Globus pallidus (tissue), 1 donor: Measurements from ENCODE around the gene FCN3.

ENCODE experiments used
- DNase-seq: peaks from one replicate; pipeline ENCODE4 v3.0.0-alpha.2; 2015; ENCODE audit warnings: low spot score

Gene FCN3

DNA sequence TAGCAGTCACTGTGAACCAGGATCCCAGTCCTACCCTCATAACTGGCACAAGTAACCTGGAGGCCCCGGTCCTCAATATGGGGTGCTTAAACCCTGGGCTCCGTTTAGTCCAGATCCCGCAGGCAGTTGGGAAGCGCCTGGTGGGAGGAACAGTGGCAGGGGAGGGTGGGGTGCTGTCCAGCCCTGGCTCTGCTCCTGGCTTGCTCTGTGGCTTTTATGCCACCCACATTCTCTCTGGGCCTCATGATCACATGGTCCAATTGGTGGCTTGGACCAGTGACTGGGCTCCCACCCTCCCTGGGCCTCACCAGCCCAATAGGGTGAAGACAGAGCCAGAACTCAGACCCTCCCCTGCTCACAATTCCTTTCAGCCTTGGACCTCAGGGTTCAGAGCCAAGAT is 5.6 kb upstream of the FCN3 start:
- no peak for DNase-seq

DNA sequence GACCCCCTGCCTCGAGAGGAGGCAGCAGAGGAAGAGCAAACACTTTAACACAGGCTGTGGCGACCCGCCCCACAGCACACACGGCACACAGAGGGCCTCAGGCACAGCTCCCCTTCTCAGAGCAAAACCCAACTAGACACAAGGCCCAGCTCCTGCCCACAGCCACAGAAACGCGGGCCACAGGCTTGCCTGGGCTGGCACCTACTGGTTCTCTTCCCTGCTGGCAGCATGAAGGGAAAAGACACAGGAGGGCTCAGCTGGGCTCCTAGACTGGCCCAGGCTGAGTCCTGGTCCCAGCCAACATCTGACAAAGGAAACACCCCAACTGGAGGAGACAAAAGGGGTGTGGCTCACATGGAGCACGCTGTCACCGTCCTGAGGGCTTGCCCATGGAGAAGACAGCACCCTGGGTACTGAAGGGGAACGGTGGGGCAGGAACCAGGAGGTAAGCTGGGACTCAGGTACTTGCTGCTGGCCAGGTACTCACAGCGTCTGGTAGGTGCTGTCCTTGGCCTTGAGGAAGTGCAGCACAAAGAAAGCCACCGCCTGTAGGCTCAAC is 5.0 kb upstream of the FCN3 start:
- DNase-seq: no peak

DNA sequence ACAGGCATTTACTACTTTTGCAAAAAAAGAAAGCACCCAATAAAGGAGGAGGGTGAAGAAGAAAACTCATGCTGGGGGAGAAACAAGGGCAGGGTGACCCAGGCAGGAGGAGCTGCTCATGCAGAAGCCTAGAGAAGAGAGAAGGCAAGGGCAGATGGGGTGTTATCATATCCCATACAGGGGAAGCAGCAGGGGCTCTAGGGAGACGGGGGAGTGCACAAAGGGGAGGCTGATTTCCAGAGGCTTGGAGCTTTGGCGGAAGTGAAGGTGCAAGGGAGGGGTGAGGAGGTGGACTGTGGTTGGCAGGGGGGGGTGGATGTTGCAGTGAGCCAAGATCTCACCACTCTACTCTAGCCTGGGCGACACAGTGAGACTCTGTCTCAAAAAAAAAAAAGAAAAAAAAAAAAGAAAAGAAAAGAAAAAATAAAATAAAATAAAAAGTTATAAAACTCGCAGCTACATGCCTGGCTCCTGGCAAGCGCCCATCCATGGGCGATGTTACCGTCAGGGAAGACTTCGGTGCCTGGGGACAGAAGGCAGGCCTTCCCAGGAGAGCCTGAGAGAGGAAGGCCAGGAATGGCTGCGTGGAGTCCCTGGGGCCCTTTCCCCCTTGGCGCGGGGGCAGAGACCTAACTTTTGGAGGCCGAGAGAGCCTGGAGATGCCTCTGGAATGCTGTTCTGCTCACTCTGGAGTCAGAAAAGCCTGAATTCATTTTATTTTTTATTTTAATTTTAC is 3.3 kb upstream of the FCN3 start:
- no peak for DNase-seq

DNA sequence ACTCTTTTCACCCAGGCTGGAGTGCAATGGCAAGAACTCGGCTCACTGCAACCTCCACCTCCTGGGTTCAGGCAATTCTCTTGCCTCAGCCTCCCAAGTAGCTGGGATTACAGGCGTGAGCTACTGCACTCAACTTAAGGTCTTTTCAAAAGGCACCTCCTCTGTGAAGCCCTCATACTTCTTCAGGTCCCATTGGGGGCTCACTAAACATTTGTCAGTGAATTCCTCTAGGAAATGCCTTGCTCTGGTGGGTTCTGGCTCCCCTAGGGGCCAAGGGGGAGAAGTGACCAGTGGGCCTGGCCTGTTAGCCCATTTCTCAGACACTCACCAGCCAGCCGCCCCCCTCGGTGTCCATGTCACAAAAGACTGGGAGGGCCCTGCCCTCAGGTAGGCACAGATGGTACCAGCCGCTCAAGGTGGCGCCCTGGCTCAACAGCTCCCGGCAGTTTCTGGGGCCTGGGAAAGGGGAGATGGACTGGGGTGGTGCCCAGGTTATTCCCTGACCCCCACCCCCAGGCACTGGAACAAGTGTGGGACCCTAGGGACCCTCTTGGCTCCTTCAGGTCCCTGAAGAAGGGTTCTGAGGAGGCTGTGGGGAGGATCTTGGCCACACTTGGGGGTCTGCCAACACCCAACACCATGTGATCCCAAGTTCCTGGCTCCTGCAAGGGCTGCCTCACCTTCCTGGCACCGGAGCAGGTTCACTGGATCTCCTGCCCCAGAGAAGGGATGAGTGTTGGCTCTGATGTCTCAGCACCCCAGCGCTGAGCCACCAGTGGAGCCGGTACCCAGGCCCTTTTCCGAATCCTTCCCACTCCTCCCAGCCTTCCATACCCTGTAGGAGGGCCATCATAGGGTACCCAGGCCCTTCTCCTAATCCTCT is 1.6 kb downstream of the FCN3 start:
- DNase-seq: no peak

DNA sequence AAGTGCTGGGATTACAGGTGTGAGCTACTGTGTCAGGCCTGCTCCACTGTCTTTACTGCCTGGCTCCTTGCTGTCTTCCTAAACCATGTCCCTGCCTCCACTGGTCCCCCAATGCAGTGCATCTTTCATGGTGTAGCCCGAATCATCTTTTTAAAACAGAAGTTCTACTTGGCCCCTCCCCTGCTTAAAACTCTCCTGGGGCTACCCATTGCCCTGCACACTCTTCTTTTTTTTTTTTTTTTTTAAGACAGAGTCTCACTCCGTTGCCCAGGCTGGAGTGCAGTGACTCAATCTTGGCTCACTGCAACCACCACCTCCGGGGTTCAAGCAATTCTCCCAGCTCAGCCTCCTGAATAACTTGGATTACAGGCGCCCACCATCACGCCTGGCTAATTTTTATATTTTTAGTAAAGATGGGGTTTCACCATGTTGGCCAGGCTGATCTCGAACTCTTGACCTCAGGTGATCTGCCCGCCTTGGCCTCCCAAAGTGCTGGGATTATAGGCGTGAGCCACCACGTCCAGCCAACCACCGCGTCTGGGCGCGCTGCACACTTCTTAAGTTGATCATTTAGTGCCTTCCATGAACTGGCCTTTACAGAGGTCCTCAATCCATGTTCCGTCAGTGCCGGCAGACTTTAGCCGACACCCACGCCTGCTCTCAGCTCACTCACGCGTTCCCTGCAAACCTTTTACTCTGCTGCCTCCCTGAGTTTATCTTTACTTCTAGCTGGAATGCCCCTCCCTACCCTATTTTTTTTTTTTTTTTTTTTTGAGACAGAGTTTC is 2.4 kb downstream of the FCN3 start:
- no peak for DNase-seq

DNA sequence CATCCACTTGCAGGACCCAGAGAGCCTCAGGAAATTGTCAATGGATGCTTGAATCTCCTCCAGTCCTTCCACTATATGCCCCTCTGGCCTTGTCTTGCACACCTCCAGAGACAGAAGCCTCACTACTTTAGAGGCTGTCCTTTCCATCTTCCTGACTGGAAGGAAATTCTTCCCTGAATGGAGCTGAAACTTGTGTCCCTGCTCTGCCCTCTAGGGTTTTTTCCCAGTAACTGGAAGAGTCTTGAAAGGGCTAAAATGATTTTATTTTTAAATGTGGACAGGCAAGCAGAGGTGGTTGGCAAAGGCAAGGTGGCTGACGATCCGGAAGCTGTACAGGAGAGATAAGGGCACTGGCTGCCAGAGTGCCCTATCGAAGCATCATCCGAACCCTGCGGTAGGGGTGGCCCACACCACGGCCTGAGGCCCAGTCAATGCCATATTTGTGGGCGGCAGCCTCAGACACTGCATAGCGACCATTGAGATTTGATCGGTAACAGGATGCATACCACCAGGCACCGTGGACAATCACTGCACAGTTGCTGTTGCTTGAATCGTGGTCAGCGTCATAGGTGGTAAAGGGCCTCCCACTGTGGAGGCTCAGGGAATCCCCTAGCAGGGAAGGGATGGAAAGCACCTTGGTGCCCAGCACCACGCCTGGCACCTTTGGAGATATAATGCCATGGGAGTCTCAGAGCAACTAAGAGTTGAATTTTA is 5.6 kb downstream of the FCN3 start:
- DNase-seq: no peak

DNA sequence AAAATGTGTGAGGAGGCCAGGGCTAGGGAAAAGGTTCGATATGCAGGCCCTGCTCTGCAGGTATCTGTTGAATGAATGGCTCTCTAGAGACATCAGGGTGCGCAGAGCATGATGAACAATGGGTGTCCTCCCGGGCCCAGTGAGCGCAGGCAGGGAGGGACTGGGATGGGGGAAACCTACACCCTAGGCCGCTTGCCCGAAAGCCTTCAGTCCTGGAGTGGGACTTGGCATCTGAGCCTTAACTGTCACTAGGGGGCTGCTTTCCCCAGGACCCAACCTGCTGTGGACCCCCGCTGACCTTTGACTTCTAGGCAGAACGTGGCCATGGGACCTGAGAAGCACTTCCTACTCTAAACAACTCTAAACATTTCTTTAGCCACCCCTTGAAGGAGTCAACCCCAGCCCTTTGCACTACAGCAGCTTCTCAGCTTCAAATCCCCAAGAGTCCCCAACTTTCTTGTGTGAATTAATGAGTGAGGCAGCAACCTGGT is 7.4 kb downstream of the FCN3 start:
- DNase-seq: no peak

DNA sequence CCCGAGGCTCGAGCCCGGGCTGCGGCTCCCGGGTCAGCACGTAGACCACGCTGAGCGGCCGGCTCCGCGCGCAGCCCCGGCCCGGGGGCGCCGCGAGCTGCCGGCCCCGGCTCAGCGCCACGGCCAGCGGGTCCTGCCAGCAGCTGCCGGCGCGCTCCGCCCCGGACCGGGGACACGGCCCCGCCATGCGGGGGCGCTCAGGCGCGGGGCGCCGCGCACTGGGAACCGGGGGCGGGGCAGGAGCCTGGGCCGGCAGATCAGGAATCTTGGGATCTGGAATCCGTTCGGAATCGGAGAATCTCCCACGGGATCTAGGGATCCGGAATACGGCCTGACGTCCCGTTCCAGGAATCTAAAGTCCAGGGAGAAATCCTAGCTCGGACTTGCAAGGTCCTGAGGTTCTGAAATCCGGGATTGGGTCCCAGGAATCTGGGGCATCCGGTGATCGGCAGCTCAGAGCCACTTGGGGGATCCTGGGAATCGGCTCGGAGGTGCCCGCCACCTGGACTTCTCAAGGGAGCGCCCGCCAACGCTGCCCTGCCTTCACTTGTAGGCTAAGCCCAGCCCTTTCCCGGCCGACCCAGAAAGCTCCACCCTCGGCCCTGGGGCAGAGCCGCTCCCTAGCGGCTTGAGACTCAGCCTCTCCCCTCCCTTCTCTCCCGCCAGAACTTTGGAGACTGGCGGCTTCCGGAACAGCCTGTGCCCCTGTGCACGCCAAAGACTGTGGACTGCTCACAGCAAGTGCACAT is 8.0 kb downstream of the FCN3 start, which contains the start of gene MAP3K6:
Gene MAP3K6 (minus strand): TSS at position 551 of the 749 bp plus-strand sequence. CDS start 364 bp downstream, at position 187.
- DNase-seq: peak; percentile 42

DNA sequence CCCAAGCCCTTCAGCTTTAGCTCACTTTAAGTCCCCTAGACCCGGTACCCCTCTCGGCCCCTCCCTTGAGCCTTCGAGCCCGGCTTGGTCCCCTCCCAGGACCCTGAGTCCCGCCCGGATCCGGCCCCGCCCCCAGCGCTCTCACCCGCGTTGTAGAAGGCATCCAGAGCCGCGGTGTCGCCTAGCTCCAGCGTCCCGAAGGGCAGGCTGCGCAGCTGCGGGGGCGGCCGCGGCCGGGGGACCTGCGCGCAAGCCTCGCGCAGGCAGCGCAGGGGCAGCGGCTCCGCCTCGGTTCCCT is 8.6 kb downstream of the FCN3 start:
- peak; percentile 24 for DNase-seq

DNA sequence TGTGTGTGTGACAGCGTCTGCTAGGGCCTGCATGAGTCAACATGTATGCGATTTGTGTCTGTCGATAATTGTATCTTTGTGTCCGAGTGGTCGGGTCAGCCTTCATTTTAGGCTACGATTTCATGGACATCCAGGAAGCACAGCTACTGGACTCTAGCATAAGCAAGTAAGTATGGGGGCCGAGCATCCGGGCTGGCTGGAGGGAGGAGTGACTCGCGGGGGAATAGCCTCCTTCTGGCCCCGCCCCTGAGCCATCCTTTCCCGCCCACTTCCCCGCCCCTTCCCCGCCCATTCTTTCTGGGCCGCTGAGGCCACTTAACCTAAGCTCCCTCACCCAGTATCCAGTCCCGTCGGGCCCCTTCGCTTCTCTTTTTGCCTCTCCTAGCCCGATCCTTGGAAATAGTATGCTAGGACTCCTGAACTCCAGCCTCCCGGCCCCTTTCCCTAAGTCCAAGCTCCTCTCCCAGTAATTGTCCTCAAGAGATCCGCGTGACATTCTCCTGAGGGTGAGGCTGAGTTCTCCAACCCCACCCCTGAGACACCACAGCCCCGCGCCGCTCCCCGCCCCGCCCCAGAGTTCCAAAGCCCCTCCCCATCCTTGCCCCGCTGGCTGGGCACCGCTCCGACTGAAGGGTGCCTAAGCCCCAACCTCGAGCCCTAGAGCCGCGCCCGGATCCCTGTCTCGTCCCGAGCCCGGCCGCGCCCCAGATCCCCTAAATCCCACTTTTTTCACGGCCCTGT is 9.1 kb downstream of the FCN3 start:
- peak; percentile 80 for DNase-seq

DNA sequence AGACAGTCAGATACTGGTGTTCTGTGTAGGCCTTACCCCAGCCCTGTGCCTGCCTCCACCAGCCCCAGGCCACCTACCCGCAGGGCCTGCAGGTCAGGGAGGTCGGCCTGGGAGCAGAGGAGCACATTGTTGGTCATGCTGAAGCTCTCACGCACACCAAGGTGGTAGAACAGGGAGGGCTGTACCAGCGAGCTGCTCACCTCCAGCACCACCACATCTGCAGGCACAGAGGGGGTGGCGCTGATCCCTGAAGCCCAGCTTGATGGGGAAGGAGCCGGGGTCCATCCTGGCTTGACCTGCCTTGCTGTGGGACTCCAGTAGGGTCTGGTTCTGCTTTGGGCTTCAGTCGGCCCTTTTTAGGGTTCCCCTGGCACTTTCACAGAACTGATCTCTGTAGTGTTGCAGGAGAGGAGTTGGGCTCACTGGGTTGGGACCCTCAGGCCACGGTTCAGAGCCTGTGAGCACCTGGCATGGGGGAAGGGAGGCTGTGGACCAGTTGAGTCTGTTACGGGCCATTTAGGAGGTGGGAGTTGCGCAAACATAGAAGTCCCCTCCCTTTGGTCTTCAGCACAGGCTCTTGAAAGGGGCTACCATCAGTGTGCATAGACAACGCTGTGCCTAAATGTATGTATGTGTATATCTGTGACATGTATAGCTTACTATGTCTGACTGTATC is 9.8 kb downstream of the FCN3 start:
- DNase-seq: no peak

DNA sequence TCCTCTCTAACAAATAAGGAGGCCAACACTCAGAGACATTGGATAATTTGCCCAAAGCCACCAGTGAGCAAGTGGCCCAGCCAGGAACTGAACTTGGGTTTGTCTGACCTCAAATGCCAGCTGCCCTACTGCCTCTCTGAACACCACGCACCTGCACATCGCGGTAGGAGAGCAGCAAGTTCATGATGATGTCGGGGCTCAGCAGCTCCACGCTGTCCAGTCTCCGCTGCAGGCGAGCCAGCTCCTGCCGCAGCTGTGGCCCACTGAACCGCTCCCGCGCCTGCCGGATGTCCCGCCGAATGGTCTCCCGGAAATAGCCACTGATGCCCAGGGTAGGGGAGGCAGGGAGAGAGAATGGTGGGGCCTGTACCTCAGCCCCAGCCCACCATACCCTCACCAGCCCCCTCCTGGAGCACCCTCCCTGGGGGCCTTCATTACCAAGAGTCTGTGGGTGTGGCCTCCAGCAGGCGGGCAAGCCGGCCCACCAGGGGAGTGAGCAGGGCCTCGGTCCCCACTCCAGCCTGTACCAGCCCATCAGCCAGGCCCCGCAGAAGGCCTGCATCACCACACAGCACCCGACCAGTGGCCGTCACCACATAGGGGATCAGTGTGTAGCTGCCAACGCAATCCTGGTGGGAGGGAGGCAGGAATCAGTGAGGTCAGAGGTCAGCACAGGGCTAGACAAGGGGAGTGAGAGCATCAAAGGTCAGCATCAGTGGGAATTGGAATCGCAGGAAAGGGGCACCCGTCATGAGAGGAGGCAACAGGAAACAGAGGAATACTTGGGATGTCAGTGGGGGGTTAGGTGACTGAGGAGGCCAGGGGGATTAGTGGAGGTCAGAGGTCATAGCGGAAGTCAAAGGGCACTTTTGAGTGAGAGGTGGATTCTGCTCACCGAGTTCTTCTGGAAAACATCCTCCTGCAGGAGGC is 10.6 kb downstream of the FCN3 start:
- DNase-seq: no peak

DNA sequence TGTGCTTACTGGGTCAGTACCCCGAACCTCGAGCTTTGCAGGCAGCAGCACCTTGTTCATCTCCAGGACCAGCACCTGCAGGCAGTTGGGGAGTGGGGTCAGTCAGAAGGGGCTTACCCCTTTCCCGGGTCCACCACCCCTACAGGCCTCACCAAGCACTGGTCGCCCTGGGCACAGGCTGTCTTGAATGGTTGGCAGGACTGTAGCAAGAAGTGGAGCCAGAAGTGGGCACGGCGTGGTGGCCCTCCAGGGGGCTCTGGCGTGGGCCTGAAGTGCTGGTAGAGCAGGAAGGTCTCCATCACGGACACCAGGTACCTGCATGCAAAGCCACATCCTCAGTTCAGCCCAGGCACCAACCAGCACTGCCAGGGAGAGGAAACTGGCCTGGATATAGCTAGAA is 13.1 kb downstream of the FCN3 start:
- DNase-seq: no peak

DNA sequence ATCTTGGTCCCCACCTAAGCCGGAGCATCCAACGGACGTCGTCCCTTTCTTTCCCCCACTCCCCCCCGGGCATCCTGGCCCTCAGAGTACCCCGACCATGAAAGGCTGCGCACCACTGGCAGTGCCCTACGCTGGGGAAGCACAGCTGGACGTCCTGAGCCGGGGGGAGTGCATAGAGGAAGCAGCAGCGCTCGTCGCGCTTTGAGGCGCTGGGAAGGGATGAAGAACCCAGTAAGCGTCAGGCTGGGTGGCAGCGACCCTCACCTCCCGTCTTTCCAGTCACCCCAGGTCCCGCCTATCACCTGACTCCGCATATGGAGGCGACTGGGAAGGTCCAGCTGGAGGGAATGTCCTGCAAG is 13.6 kb downstream of the FCN3 start:
- no peak for DNase-seq

DNA sequence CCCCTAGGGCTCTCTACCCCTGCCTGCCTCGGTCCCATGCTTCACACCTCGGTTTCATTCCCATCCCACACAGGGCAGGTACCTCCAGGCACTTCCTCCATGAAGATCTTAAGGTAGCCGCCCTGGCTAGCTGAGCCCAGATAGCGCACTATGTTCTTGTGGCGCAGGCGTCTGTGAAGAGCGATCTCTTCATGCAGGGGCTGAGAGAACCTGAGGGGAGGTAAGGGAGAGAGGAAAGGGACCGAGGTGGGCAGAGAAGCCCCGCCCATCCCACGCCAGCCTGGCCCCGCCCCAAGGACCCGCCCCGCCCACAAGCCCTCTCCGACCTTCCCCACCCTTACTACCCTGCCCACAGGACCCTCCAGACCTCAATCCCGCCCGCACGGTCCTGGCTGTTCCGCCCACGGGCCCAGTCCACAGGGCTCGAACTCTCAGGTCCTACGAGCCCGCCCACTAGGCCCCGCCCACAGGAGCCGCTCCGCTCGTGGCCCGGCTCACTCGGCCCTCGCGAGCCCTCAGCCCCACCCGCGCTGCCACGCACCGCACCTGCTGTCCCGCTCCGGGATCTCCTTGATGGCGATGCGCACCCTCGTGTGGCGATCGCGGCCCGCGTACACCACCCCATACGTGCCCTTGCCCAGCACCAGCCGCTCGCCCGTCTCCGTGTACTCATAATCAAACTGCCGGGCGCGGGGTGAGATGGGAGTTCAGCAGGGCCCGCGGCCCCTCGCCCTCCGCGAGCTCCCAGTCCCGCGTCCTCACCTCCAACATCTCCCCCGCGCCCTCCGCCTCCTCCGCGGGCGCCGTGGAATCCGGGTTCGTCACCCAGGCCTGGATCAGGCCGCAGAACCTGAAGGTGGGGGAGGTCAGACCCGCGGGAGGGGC is 14.2 kb downstream of the FCN3 start:
- DNase-seq: no peak

DNA sequence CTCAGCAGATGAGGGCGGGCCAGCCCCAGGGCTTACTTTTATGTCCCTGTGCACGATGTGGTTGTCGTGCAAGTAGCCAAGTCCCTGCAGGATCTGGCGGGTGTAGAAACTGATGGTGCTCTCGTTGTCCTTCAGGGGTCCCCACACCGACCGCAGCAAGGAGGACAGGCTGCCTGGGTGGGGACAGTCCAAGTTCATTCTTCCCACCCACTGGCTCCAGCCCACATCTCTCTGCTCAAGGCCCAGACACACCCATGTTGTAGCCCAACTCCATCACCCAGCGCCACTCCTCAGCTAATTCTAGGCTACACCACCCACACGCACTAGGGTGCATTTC is 14.8 kb downstream of the FCN3 start:
- no peak for DNase-seq

DNA sequence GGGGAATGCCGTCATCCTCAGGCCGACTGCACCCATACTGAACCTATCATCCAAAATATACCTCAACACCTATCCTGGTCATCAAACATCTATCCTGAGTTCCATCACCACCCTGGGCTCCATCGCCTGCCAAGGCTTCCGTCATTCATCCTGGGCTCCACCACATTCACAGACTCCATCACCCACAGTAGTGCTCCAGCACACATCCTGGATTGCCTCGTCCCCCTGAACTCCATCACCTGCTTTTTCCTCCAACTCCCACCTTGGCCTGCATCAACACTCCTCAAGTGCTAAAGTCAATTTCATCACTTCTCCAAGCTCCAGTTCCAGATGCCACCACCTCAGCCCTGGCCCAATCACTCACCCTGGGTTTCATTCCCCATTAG is 15.7 kb downstream of the FCN3 start:
- DNase-seq: no peak
